Endothelial cell of umbilical vein (primary cell): Measurements from ENCODE around the gene JDP2.

Experiments
- CTCF ChIP-seq, 2 donors: IDR thresholded peaks; 1 replicate in 1 of 2; 2 replicates in 1 of 2; pipeline ENCODE4 v1.5.1; 2011; ENCODE audit warnings: low read length in 2 of 2, mild to moderate bottlenecking in 2 of 2, moderate library complexity in 2 of 2, control low read depth in 1 of 2, inconsistent platforms in 1 of 2, low read depth in 1 of 2; ENCODE audit not compliant: insufficient read depth in 1 of 2; ENCODE audit errors: extremely low read depth in 1 of 2
- MYC ChIP-seq: IDR thresholded peaks from one replicate; pipeline ENCODE4 v1.6.1; 2011; ENCODE audit warnings: mild to moderate bottlenecking, low read depth, low read length
- POLR2A ChIP-seq: IDR thresholded peaks from 2 replicates; pipeline ENCODE4 v1.6.1; 2012; ENCODE audit warnings: low read depth, mild to moderate bottlenecking, control low read depth, low read length

GRCh38 chr14:75379930-75380270 lies 47.9 kb upstream of the JDP2 start:
- TF ChIP-seq CTCF (IDR thresholded peaks at IDR 0.05; ENCODE audit: extremely low read depth in 1 of 2, insufficient read depth in 1 of 2, low read depth in 1 of 2, low read length in 2 of 2) (no peak), POLR2A (no peak), MYC (no peak)
